PC-3 (cell line): ENCODE measurements around the gene CD180. TPM values are rescaled to one million over a fixed set of nuclear protein-coding genes. Genes with fewer than 3 reads are reported as not detected.

Source experiments
- ATAC-seq: fragments of 200-7000 bp; cut with Tn5 transposase; 2 replicates; pipeline ENCODE4 v1.9.1; 2020; ENCODE audit warnings: mild to moderate bottlenecking, moderate library complexity
- BruUV-seq: library from RNA; stranded (reverse); fragments of 400-500 nt; replicated peaks from 2 replicates; lab custom pipeline; 2021; lab: Mats Ljungman, UMichigan
- CTCF ChIA-PET: fragments of 300-600 bp; sonication (Branson Sonifier 250); formaldehyde crosslinking; loops from one replicate; lab custom pipeline; 2022; ENCODE audit warnings: antibody characterized with exemption; lab: Charles Lee
- POLR2A ChIA-PET: fragments of 300-600 bp; sonication (Branson Sonifier 250); formaldehyde crosslinking; loops from one replicate; lab custom pipeline; 2022; ENCODE audit warnings: antibody characterized with exemption; ENCODE audit not compliant: unreplicated experiment; lab: Charles Lee
- DNase-seq: peaks from one replicate; pipeline ENCODE4 v3.0.0-alpha.2; 2015
- H2AFZ ChIP-seq: fragments of 300-600 bp; sonication (generic); 2 replicates; pipeline ENCODE4 v1.6.0; 2016; ENCODE audit warnings: antibody characterized with exemption, low read length
- H3F3A ChIP-seq: fragments of 300-600 bp; sonication (generic); one replicate; pipeline ENCODE4 v1.6.0; 2017; ENCODE audit warnings: antibody characterized with exemption, low read length, control low read depth, mild to moderate bottlenecking; ENCODE audit not compliant: unreplicated experiment
- H3K27ac ChIP-seq: fragments of 300-600 bp; sonication (generic); 2 replicates; pipeline ENCODE4 v1.5.1; 2016; ENCODE audit warnings: mild to moderate bottlenecking, low read length
- H3K27me3 ChIP-seq: fragments of 300-600 bp; sonication (generic); 2 replicates; pipeline ENCODE4 v1.6.1; 2016; ENCODE audit warnings: low read length, mixed read lengths
- H3K36me3 ChIP-seq: fragments of 300-600 bp; sonication (generic); 2 replicates; pipeline ENCODE4 v1.6.1; 2016; ENCODE audit warnings: low read depth, mixed run types, low read length, mixed read lengths
- H3K4me1 ChIP-seq: fragments of 300-600 bp; sonication (generic); 2 replicates; pipeline ENCODE4 v1.5.1; 2016; ENCODE audit warnings: low read length; ENCODE audit not compliant: insufficient read depth
- H3K4me2 ChIP-seq: fragments of 300-600 bp; sonication (generic); 2 replicates; pipeline ENCODE4 v1.6.0; 2016; ENCODE audit warnings: low read length
- H3K4me3 ChIP-seq: fragments of 300-600 bp; sonication (generic); 2 replicates; pipeline ENCODE4 v1.5.1; 2016; ENCODE audit warnings: mild to moderate bottlenecking, low read length, mixed read lengths
- H3K79me2 ChIP-seq: fragments of 300-600 bp; sonication (generic); 2 replicates; pipeline ENCODE4 v1.6.1; 2017; ENCODE audit warnings: low read length, mixed read lengths
- H3K9ac ChIP-seq: fragments of 300-600 bp; sonication (generic); 2 replicates; pipeline ENCODE4 v1.6.0; 2016; ENCODE audit warnings: mild to moderate bottlenecking, low read length
- H3K9me2 ChIP-seq: fragments of 300-600 bp; sonication (generic); replicated peaks from 2 replicates; pipeline ENCODE4 v1.6.1; 2016; ENCODE audit warnings: mixed run types, low read length, mixed read lengths
- H3K9me3 ChIP-seq: fragments of 300-600 bp; sonication (generic); 2 replicates; pipeline ENCODE4 v1.6.1; 2016; ENCODE audit warnings: low read length, mixed read lengths
- H4K20me1 ChIP-seq: fragments of 300-600 bp; sonication (generic); 2 replicates; pipeline ENCODE4 v1.6.1; 2016; ENCODE audit warnings: low read length, mixed read lengths
- EZH2 ChIP-seq: fragments of 300-600 bp; sonication (generic); IDR thresholded peaks from one replicate; pipeline ENCODE4 v1.6.1; 2017; ENCODE audit warnings: antibody characterized with exemption, mild to moderate bottlenecking, low read length; ENCODE audit not compliant: unreplicated experiment
- EZH2phosphoT487 ChIP-seq: fragments of 300-600 bp; sonication (generic); IDR thresholded peaks from 2 replicates; pipeline ENCODE4 v1.6.1; 2018; ENCODE audit warnings: mild to moderate bottlenecking, antibody characterized with exemption, low read length, borderline replicate concordance
- intact Hi-C: fragments of 100-400 bp; cut with micrococcal nuclease; formaldehyde crosslinking; loops from 2 replicates; pipeline ENCODE4 v1.9.0; 2023
- total RNA-seq: library from RNA; depleted of rRNA; stranded (reverse); fragments of >200 nt; gene quantifications from 2 replicates; pipeline ENCODE4 v1.2.3, GENCODE V29; 2014
- TF ChIP-seq, protein P1 (sequence below): fragments of 300-600 bp; sonication (generic); conservative IDR thresholded peaks from 2 replicates; pipeline ENCODE4 v1.5.1; 2017; ENCODE audit warnings: antibody characterized with exemption, low read depth, mild to moderate bottlenecking, low read length

Gene CD180
- total RNA-seq, 1 experiment from 2014 or later: not detected

DNA sequence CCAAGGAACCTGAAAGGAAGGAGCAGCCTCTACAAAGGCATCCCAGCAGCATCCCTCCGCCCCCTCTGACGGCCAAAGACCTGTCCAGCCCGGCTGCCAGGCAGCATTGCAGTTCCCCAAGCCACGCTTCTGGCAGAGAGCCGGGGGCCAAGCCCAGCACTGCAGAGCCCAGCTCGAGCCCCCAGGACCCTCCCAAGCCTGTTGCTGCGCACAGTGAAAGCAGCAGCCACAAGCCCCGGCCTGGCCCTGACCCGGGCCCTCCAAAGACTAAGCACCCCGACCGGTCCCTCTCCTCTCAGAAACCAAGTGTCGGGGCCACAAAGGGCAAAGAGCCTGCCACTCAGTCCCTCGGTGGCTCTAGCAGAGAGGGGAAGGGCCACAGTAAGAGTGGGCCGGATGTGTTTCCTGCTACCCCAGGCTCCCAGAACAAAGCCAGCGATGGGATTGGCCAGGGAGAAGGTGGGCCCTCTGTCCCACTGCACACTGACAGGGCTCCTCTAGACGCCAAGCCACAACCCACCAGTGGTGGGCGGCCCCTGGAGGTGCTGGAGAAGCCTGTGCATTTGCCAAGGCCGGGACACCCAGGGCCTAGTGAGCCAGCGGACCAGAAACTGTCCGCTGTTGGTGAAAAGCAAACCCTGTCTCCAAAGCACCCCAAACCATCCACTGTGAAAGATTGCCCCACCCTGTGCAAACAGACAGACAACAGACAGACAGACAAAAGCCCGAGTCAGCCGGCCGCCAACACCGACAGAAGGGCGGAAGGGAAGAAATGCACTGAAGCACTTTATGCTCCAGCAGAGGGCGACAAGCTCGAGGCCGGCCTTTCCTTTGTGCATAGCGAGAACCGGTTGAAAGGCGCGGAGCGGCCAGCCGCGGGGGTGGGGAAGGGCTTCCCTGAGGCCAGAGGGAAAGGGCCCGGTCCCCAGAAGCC, 30.8 kb downstream of the CD180 start:
- TF ChIP-seq EZH2: no peak
- TF ChIP-seq, protein P1, sequence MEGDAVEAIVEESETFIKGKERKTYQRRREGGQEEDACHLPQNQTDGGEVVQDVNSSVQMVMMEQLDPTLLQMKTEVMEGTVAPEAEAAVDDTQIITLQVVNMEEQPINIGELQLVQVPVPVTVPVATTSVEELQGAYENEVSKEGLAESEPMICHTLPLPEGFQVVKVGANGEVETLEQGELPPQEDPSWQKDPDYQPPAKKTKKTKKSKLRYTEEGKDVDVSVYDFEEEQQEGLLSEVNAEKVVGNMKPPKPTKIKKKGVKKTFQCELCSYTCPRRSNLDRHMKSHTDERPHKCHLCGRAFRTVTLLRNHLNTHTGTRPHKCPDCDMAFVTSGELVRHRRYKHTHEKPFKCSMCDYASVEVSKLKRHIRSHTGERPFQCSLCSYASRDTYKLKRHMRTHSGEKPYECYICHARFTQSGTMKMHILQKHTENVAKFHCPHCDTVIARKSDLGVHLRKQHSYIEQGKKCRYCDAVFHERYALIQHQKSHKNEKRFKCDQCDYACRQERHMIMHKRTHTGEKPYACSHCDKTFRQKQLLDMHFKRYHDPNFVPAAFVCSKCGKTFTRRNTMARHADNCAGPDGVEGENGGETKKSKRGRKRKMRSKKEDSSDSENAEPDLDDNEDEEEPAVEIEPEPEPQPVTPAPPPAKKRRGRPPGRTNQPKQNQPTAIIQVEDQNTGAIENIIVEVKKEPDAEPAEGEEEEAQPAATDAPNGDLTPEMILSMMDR: peak; percentile 61
- peaks cover 12% of the 10 kb centered on the region; the same call in 1 of the 2 replicates for H3K36me3 ChIP-seq
- ChIA-PET CTCF (no interaction called here), POLR2A (no interaction called here)
- H3K4me1 ChIP-seq: peaks cover 30% of the 10 kb centered on the region
- BruUV-seq: no TSS peak
- DNase-seq: peak; percentile 63
- no peak overlapping the region for H3K4me3 ChIP-seq
- H2AFZ ChIP-seq: peak overlapping the region; percentile 67
- no peaks in the 10 kb centered on the region for H4K20me1 ChIP-seq
- no peaks in the 10 kb centered on the region for H3K79me2 ChIP-seq
- H3K9me3 ChIP-seq: no peaks in the 10 kb centered on the region
- peak overlapping the region; percentile 77 for H3K27ac ChIP-seq
- peaks cover under 1% of the 10 kb centered on the region for H3F3A ChIP-seq
- H3K9ac ChIP-seq: peak overlapping the region; percentile 69
- no peaks in the 10 kb centered on the region for H3K27me3 ChIP-seq
- ATAC-seq: peak; percentile 67
- intact Hi-C loops: no loop called here
- no peaks in the 10 kb centered on the region for H3K9me2 ChIP-seq
- 0 out of 2 replicates have a peak overlapping the region, but pooled peaks have one; percentile 48 for H3K4me2 ChIP-seq

DNA sequence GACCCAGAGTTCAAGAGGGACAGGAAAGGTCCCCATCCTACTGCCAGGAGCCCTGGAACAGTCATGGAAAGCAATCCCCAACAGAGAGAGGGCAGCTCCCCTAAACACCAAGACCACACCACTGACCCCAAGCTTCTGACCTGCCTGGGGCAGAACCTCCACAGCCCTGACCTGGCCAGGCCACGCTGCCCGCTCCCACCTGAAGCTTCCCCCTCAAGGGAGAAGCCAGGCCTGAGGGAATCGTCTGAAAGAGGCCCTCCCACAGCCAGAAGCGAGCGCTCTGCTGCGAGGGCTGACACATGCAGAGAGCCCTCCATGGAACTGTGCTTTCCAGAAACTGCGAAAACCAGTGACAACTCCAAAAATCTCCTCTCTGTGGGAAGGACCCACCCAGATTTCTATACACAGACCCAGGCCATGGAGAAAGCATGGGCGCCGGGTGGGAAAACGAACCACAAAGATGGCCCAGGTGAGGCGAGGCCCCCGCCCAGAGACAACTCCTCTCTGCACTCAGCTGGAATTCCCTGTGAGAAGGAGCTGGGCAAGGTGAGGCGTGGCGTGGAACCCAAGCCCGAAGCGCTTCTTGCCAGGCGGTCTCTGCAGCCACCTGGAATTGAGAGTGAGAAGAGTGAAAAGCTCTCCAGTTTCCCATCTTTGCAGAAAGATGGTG, 31.6 kb downstream of the CD180 start:
- Histone ChIP-seq H3K9me2 (no peaks in the 10 kb centered on the region), H2AFZ (no peak overlapping the region), H3K4me3 (no peak overlapping the region), H3K4me1 (peaks cover 38% of the 10 kb centered on the region), H3K36me3 (peaks cover 12% of the 10 kb centered on the region; the same call in 1 of the 2 replicates), H3K9ac (no peak overlapping the region), H3F3A (peaks cover 7% of the 10 kb centered on the region), H3K4me2 (no peak overlapping the region), H4K20me1 (no peaks in the 10 kb centered on the region), H3K27me3 (no peaks in the 10 kb centered on the region), H3K9me3 (no peaks in the 10 kb centered on the region), H3K27ac (no peak overlapping the region), H3K79me2 (no peaks in the 10 kb centered on the region)
- no TSS peak for BruUV-seq
- ATAC-seq (no peak), DNase-seq (no peak)
- TF ChIP-seq EZH2 (no peak), EZH2phosphoT487 (no peak)
- TF ChIP-seq, protein P1: no peak
- CTCF ChIA-PET: no interaction called here
- POLR2A ChIA-PET: interaction anchor here (0.5 kb wide), 1 partner anchor 161 kb away, joined by 3 read pairs; no protein-coding TSS in a partner anchor
- intact Hi-C loops: no loop called here
